ENCODE measurements around the gene MYO1D.

The MYO1D gene

GRCh38 chr17:32495359-32496231 is 381.3 kb downstream of the MYO1D start:
- no peak for DNase-seq

DNA sequence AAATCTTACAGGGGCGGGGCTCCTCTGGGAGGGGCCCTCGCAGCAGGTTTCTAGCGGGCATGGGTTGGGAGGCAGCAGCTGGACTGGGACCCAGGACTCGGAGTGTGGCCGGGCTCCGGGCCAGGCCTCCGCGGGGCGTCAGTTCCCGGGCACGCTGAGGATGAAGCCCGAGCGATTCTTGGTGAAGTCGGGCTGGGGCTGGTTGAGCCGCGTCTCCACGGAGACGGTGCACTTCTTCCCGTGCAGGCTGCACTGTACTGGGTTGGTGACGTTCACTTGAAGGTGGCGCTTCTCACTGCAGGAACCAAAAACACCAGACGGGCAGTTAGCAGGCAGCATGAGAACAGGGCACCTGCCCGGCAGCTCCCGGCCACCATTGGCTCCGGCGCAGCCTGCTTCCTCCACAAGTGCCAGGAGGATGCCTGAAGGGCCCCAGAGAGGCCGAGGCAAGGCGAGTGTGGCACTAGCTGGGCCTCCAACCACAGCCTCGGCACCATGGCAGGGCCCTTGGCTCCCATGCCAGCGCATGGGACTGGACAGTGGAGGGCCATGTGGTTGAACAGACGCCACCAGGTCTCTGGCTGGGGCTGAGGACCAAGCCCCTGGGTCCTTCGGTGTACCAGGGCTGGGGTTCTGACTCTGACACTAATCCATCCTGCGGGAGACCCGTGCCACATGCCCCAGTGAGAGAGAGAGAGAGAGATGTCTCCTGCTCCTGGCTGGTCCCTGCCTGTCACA is 382.1 kb downstream of the MYO1D start:
- peak; percentile 95 for DNase-seq

GRCh38 chr17:32493976-32494513 is 382.9 kb downstream of the MYO1D start:
- no peak for DNase-seq

DNA sequence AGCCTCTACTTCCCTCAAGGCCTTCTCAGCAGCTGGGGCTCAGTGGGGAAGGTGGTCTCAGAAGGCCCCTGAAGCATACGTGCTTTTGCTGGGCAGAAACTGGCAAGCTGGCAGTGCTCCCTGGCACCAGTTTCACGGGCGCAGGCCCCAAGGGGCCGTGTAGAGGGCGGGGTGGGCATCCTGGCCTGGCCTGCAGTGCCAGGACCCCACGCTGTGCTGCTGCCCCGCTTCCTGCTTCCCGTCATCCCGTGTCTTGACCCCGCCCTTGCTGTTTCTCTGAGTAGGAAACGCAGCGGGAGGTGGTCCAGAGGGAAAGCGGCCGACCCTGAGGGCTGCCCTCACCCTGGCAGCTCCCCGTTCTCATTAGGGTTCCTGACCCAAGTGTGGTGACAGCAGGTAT is 383.4 kb downstream of the MYO1D start:
- DNase-seq, result no peak

- no peak for DNase-seq
Observed at GRCh38 chr17:32492648-32493289, 384.2 kb downstream of the MYO1D start.

DNA sequence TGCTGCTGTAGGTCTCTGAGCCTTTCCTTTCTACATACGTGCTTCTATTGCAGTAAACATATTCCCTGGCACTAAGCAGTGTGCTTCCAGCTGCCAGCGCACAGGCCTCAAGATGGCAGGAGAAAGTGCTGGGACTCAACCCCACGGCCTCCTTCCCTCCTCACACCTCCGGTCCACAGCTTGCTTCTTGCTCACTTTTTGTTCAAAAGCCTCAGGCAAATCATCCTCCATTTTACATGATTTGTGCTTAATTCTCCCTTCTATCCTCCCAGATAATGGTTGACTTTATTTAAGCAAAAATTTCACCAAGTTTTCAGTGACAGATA is 384.7 kb downstream of the MYO1D start:
- no peak for DNase-seq

GRCh38 chr17:32491371-32492263 is 385.3 kb downstream of the MYO1D start:
- no peak for DNase-seq

GRCh38 chr17:32490101-32490482 is 386.8 kb downstream of the MYO1D start:
- DNase-seq, result peak; percentile 90

DNA sequence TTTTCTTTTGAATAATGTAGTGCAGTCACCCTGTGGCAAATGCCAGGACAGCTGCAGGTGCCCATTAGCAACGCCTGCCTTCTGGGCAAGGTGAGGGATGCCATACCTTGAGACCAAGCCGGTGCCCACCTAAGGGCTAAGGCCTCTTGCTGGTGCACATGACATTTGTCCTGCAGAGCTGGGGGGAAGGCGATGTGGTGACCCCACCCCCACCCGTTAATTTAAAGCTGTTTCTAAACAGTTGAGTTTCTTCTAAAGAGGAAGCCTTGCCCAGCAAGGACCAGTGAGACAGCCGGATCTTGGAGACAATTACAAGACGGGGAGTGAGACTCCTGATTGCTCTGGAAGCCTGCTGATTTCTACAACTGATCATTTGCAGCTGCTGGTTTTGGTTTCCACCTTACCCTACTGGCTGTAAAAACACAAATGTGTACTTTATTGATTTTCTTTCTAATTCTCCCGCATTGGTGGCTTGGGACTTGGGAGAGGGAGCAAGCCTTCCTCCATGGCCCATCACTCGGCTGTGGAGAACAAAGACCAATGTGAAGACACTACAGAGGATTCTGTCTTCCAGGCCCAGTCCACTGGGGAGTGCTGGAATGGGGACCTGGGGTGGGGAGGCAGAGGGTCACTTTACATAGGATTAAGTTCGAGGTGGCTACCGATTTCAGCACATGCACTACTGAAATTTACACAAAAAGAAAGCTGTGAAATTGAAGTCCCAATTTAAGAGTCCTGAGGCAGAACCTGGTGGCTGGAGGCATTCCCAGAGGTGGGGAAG is 387.4 kb downstream of the MYO1D start:
- no peak for DNase-seq

DNA sequence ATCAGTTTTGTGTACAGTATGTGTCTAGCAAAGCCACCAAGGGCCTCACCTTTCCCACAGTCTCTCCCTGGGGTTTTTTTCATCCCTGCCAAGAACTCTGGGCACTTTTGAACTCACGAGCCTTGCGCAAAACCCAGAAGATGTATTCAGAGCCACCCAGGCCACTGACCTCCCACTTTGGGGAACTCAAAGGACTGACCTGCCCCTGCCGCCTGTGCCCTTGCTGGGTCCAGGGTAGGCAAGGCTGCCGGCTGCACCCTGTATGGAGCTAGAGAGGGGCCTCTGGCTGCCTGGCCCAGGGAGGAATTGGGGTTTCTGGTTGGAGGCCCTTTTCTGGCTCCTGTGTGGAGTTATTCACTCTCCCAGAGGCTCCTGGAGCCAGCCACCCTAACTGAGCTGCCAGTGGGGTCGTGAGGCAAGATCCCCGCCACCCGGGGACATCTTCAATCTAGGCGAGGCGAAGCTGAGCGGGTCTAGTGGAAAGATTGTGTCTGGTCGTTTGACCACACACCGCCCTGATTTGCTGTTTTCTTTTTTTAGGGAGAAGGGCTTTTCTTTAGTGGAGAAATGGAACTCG is 388.2 kb downstream of the MYO1D start:
- no peak for DNase-seq

DNA sequence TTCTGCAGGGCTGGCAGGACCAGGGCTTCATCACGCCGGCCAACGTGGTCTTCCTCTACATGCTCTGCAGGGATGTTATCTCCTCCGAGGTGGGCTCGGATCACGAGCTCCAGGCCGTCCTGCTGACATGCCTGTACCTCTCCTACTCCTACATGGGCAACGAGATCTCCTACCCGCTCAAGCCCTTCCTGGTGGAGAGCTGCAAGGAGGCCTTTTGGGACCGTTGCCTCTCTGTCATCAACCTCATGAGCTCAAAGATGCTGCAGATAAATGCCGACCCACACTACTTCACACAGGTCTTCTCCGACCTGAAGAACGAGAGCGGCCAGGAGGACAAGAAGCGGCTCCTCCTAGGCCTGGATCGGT is 388.8 kb downstream of the MYO1D start:
- DNase-seq, result no peak

- DNase-seq, result peak; percentile 42
Observed at GRCh38 chr17:32487473-32488176, 389.3 kb downstream of the MYO1D start.

GRCh38 chr17:32486701-32487472 is 390.0 kb downstream of the MYO1D start, which contains the start of gene CDK5R1:
Gene CDK5R1 (plus strand): TSS chr17:32486993. CDS start chr17:32487621, 628 bp downstream.
- peak; percentile 86 for DNase-seq

- DNase-seq, result peak; percentile 87
Observed at GRCh38 chr17:32486111-32486700, 390.7 kb downstream of the MYO1D start.

DNA sequence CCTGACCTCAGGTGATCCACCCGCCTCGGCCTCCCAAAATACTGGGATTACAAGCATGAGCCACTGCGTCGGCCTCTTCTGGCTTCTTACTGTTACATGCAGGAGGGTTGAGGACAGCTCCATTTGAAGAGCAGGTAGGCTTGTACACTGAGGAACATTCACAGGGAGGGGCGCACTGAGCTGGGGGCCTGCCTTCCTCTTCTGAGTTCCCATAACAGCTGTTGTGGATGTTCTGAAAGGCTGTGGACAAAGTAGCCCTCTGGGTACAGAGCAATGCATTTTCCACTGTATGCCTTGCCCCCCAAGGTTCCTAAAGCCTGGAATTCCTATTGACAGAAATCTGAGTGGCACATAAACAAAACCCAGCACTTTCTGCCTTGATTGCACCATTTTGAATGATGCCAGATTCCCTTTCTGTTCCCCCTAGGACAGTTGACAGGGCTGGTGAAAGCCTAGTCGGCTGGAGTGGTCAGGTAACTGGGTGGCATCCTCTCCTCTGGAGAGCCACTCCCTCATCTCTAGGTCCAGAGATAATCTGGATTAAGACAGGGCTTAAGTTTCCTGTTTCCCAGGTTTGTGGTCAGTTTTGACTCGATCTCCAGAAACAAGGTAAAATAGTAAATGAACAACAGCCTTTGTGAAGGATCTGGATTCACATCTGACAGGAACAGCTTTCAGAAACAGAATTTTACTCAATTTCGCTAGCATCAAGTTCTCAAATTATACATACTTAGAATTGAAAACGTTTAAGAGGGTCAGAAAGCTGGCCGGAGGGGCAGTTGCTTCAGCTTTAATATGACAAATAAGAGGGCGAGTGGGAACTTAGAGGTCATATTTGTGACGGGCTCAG is 391.4 kb downstream of the MYO1D start:
- no peak for DNase-seq

GRCh38 chr17:32484628-32485027 is 392.3 kb downstream of the MYO1D start:
- no peak for DNase-seq

GRCh38 chr17:32484041-32484461 is 392.9 kb downstream of the MYO1D start:
- no peak for DNase-seq

DNA sequence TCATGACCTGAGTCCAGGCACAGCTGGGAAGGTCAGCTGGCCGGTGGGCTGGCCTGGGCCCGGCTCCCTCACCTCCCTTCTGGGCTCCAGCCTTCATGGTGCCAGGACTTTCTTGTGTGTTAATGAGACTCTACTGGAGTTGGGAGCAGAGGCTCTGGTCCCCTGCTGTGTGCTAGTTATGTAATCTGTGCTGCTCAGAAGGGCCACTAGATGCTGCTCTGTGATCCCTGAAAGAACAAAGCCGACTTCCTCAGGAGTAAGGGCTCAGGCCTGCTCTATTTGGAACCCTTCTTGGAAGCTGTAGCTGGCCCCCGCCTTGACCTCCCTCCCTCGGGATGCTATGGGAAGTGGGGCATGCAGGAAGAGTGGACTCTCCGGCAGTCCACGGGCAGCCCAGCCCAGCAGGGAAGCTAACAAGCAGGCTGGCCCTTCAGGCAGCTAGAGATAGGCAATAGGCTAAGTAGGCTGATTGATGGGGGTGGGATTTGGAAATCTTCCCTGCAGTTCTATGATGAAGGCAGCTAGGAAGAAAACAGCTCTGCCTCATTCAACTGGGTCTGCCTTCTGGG is 393.4 kb downstream of the MYO1D start:
- peak; percentile 92 for DNase-seq

All from COR-L47 (cell line).